KOPT-K1 (cell line): ENCODE results near the gene FANCI.
A peak's percentile ranks its signal among the peaks of the same experiment; 100 is the strongest.
"Not testable (repeated sequence)": the region's sequence is repeated elsewhere in the genome, so short reads cannot be mapped to it uniquely, and the experiment has no call there.

ENCODE experiments used
- H3K27ac ChIP-seq: fragments of 200-600 bp; sonication (generic); 2 replicates; pipeline ENCODE4 v1.5.1; 2016; ENCODE audit warnings: antibody characterized with exemption, mild to moderate bottlenecking, low read depth, low read length; ENCODE audit not compliant: poor library complexity, severe bottlenecking
- H3K36me3 ChIP-seq: fragments of 200-600 bp; sonication (generic); 2 replicates; pipeline ENCODE4 v1.5.1; 2017; ENCODE audit warnings: antibody characterized with exemption, mild to moderate bottlenecking, low read length, moderate library complexity; ENCODE audit not compliant: insufficient read depth
- H3K9me3 ChIP-seq: fragments of 200-600 bp; sonication (generic); 2 replicates; pipeline ENCODE4 v1.5.1; 2017; ENCODE audit warnings: antibody characterized with exemption, low read length, mild to moderate bottlenecking; ENCODE audit not compliant: insufficient read depth, poor library complexity, severe bottlenecking

Gene FANCI

GRCh38 chr15:89244574-89244903 is 760 bp downstream of the FANCI start:
- Histone ChIP-seq H3K9me3 (no peaks in the 10 kb centered on the region), H3K36me3 (peaks cover 42% of the 10 kb centered on the region), H3K27ac (peak overlapping the region; percentile 87)

- Histone ChIP-seq H3K36me3 (peaks cover 69% of the 10 kb centered on the region), H3K9me3 (no peaks in the 10 kb centered on the region), H3K27ac (no peak overlapping the region)
These were observed 3.7 kb downstream of the FANCI start for GRCh38 chr15:89247446-89247845.

- Histone ChIP-seq H3K27ac (no peak overlapping the region), H3K36me3 (peaks cover 80% of the 10 kb centered on the region), H3K9me3 (no peaks in the 10 kb centered on the region)
These were observed 4.8 kb downstream of the FANCI start for GRCh38 chr15:89248584-89248983.

- H3K9me3 ChIP-seq, H3K27ac ChIP-seq: not testable (repeated sequence)
- H3K36me3 ChIP-seq: peaks cover 95% of the 10 kb centered on the region
These were observed 6.4 kb downstream of the FANCI start for GRCh38 chr15:89250142-89250541.

- H3K27ac ChIP-seq, H3K9me3 ChIP-seq: not testable (repeated sequence)
- peaks cover 98% of the 10 kb centered on the region for H3K36me3 ChIP-seq
These were observed 33.5 kb downstream of the FANCI start for GRCh38 chr15:89277281-89277680.

- Histone ChIP-seq H3K36me3 (peaks cover 100% of the 10 kb centered on the region), H3K27ac (no peak overlapping the region), H3K9me3 (no peaks in the 10 kb centered on the region)
These were observed 34.5 kb downstream of the FANCI start for GRCh38 chr15:89278307-89278706.

- Histone ChIP-seq H3K27ac (no peak overlapping the region), H3K36me3 (peaks cover 99% of the 10 kb centered on the region), H3K9me3 (no peaks in the 10 kb centered on the region)
These were observed 38.9 kb downstream of the FANCI start for GRCh38 chr15:89282631-89283030.

GRCh38 chr15:89283201-89283600 is 39.4 kb downstream of the FANCI start:
- Histone ChIP-seq H3K9me3 (no peaks in the 10 kb centered on the region), H3K36me3 (peaks cover 99% of the 10 kb centered on the region), H3K27ac (no peak overlapping the region)

GRCh38 chr15:89291934-89292438 is 48.2 kb downstream of the FANCI start:
- Histone ChIP-seq H3K36me3 (peaks cover 96% of the 10 kb centered on the region), H3K9me3 (no peaks in the 10 kb centered on the region), H3K27ac (no peak overlapping the region)

GRCh38 chr15:89293012-89293411 is 49.2 kb downstream of the FANCI start:
- Histone ChIP-seq H3K27ac (no peak overlapping the region), H3K36me3 (peaks cover 92% of the 10 kb centered on the region), H3K9me3 (no peaks in the 10 kb centered on the region)

GRCh38 chr15:89299896-89300295 is 56.1 kb downstream of the FANCI start:
- H3K36me3 ChIP-seq: peaks cover 89% of the 10 kb centered on the region

GRCh38 chr15:89301304-89302089 is 57.7 kb downstream of the FANCI start:
- no peak overlapping the region for H3K27ac ChIP-seq
- H3K9me3 ChIP-seq: no peaks in the 10 kb centered on the region
- peaks cover 89% of the 10 kb centered on the region for H3K36me3 ChIP-seq

More at GRCh38 chr15:89299896-89300295, 56.1 kb downstream of the FANCI start:
- Histone ChIP-seq H3K9me3 (no peaks in the 10 kb centered on the region), H3K27ac (no peak overlapping the region)

- H3K36me3 ChIP-seq: peaks cover 97% of the 10 kb centered on the region
- no peak overlapping the region for H3K27ac ChIP-seq
- H3K9me3 ChIP-seq: no peaks in the 10 kb centered on the region
These were observed 60.2 kb downstream of the FANCI start for GRCh38 chr15:89303986-89304385.

- Histone ChIP-seq H3K9me3 (no peaks in the 10 kb centered on the region), H3K36me3 (peaks cover 97% of the 10 kb centered on the region), H3K27ac (no peak overlapping the region)
These were observed 61.6 kb downstream of the FANCI start for GRCh38 chr15:89305395-89305794.

- Histone ChIP-seq H3K36me3 (peaks cover 95% of the 10 kb centered on the region), H3K9me3 (no peaks in the 10 kb centered on the region), H3K27ac (no peak overlapping the region)
These were observed 63.3 kb downstream of the FANCI start for GRCh38 chr15:89307046-89307587.

- H3K9me3 ChIP-seq: no peaks in the 10 kb centered on the region
- peaks cover 98% of the 10 kb centered on the region for H3K36me3 ChIP-seq
- H3K27ac ChIP-seq: no peak overlapping the region
These were observed 64.0 kb downstream of the FANCI start for GRCh38 chr15:89307791-89308190.
